NCI-H2081 (cell line): ENCODE results near the gene SLC15A3.
"Not testable (repeated sequence)": the region's sequence is repeated elsewhere in the genome, so short reads cannot be mapped to it uniquely, and the experiment has no call there.

ENCODE experiments used
- DNase-seq, 2 experiments: peaks; one replicate each; lab custom pipeline; 2025; lab: John Stamatoyannopoulos, UW

SLC15A3 gene

GRCh38 chr11:60913793-60914632 is 38.0 kb downstream of the SLC15A3 start, which contains the start of gene TMEM109:
TMEM109 (plus strand) TSS chr11:60914158; CDS start chr11:60919694, 5,536 bp downstream.
- peak; percentile 90 to 94 for DNase-seq

DNA sequence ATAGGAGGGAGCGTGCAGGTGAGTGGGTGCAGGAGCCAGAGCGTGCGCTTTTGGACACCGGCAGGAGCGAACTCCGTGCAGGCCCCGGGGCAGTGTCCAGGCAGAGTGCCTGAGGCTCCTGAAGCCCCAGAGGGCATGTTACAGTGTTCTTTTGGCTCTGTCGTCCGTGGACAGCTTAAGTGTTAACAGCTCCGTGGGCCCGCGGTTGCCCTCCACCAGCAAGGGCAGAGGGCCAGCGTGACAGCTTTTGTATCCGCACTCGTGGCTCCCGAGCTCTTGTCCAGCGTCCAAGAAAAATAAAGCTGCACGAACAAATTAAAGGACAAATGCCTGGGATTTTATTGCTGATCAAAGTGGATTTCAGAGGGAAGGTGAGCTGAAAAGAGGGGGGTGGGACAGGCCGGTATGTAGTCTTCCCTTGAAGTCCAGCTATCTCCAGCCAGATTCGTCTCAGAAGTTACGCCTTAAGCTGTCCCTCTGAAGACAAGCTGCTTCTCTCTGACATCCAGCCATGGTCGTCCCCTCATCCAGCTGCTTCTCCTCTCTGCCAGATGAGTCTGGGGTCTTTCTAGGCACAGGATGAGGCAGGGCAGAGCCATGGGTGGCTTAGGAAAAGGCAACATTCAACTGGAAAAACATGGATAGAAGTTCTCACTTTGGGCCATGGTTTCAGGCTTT is 39.0 kb downstream of the SLC15A3 start:
- DNase-seq, result no peak

DNA sequence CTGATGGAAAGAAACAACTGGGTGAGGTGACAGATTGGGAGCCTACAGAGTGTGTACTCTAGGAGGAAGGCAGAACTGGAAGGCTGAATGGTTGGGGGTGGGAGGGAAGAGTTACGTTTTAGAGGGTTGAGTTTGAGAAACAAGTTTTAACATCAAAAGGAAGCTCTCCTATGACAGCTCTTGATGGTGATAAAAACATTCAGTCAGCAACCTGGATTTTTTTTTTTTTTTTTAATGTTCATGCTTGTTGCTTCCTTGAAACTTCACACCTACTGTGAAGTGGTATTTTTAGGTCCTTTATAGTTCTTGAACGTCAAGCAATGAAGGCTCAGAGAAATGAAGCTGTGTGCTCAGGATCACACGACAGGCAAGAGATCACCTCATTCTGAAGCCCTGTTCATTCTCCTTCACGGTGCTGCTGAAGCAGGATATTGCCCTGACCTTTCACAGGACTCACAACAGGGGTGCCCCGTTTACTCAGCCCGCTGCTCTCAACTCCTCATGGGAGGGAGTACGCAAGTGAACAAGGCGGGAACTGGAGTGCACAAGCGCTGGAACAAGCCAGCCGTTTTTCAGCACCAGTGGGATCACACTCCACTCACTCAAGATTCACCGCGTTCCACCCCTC is 39.6 kb downstream of the SLC15A3 start:
- no peak for DNase-seq

DNA sequence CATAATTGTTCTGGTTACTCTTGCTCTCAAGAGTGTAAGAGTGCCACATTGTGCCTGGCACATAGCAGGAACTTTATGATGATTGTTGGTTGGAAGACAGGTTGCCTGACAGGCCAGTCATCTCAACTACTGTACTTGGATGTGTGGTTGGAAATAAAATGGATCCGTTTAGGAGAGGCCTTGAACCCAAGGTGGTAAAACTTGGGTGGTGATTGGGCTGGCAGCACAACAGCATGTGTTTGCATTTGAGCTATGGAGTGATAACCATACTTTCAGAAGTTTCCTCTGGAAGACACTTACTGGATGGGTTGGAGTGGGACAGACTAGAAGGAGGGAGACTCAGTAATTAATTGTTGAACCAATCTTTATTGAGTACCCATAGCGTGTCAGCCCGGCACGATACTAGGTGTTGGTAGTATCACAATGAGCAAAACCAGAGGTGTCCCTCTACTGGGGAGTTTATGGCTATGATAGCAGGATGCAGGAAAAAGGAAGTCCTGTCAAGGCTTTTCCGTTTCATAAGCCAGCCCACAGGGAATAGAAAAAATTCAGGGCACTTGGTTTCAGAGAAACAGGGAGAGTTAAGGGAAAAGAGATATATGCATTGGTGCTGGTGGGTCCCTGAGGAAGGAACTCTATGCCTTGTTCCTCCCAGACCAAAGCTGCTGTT is 41.1 kb downstream of the SLC15A3 start:
- DNase-seq, result no peak

- DNase-seq, result no peak
Measured at GRCh38 chr11:60910281-60910687, 41.7 kb downstream of the SLC15A3 start.

DNA sequence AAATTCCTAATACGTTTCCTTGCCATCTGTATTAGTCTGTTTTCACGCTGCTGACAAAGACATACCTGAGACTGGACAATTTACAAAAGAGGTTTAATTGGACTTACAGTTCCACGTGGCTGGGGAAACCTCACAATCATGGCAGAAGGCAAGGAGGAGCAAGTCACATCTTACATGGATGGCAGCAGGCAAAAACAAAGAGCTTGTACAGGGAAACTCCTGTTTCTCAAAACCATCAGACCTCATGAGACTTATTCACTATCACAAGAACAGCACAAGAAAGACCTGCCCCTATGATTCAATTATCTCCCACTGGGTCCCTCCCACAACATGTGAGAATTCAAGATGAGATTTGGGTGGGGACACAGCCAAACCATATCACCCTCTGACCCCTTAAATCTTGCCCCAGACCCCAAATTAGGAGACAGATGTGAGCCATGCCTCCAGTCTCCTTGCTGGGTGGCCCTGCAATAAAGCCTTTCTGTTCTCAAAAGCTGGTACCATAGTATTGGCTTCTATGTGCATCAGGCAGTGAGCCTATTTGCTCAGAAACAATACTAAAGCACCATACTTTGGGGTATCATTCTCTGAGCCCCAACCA is 42.2 kb downstream of the SLC15A3 start:
- DNase-seq, result not testable (repeated sequence)

GRCh38 chr11:60908803-60909202 is 43.2 kb downstream of the SLC15A3 start:
- no peak for DNase-seq

DNA sequence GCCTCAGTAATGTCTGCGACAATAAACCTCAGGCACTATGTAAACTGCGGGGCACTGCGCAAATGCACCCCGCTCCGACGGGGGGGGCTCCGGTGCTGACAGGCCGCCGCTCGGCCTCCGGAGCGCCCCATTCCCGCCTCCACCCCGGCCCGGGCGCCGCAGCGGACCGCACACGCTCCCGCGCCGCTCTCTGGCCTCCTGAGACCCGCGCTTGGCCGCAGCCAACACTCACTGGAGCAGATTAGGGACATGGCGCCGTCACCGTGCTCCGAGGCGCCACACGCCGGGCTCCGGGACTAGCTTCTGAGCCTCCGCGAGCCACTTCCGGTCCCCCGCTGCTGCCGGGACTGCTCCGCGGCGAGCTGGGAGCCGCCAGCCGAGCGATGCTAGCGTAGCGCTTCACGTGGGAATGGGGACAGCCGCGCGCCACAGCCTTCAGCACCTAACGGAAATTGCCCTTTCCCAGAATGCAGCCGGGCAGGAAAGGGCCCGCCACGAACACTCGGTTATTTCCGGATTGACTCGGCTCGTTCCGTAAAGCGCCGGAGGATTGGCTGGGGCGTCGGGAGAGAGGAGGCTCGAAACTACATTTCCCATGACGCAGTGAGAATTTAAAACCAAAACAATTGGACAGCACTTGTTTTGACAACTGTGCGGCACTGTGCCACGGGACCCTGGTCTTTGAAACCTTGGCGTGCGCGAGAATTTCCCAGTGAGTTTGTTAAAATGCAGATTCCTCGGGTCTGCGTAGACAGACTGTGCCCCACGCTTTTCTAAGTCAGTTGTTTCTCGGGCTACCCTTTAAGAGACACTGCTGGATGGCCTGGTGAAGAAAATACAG is 45.6 kb downstream of the SLC15A3 start, which contains the start of gene PRPF19:
Gene PRPF19 (minus strand): TSS at position 454 of the 841 bp plus-strand sequence. CDS start 203 bp downstream, at position 251.
- DNase-seq, result peak; percentile 96 to 97

DNA sequence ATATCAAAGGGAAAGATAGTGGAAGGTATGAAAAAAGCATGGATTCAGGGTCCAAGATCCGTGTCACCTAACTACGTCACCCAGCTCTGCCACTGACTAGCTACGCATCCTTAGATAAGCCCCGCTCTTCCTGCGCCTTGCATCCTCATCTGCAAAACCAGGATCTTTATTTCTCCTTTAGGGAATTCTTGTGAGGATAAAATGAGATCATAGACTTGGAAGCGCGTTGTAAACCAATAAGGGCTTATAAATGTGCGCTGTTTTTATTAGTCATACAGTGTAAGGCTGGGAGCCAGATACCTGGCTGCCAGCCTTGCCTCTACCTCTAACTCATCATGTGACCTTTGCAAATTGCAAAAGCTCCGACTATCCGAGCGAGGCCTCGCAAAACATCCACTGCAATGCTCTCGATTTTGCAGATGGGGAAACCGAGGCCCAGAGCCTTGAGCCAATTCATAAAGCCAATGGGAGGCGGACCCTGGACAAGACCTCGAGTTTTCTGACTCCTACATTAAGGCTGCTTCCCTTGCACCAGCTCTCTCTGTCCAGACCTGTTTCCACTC is 46.3 kb downstream of the SLC15A3 start:
- DNase-seq, result peak; percentile 17 to 49

- peak in 1 of 2 experiments; percentile 70 for DNase-seq
Measured at GRCh38 chr11:60905047-60905446, 46.9 kb downstream of the SLC15A3 start.

DNA sequence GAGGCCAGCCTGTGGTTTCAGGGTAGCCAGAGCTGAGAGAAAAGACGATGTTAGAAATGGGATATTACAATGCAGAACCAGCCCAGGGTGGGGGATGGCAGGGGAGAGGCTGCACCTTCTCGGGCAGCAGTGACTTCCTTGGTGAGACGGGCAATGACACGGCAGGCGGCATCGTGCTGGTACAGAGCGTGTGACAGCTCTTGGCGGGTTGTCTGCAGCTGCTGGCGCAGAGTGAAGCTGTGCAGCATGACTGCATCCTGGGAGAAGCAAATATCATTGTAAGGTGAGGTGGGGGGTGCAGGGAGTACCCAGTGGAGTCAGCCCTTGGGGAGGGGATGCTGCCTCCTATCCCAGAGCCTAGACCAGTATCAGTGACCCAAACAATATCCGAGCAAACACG is 49.4 kb downstream of the SLC15A3 start:
- no peak for DNase-seq

- DNase-seq, result no peak
Measured at GRCh38 chr11:60900673-60901404, 51.1 kb downstream of the SLC15A3 start.

DNA sequence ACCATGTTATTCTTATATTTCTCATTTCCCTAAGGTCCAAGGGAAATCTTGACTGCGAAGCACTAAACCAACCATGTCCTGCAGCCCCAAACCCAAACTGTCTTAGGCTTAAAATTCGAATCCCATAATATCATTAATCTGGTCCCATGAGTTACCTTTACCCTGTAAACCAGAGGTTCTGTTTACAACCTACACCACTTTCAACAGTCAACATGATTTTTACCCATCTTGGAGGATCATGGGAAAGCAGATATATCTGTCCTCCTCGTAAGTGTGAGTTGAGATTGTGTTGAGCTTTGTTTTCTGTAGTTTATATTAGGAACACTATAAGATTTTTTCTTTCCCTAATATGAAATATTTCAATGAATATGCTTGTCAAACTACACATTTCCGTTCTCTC is 52.0 kb downstream of the SLC15A3 start:
- DNase-seq, result no peak

DNA sequence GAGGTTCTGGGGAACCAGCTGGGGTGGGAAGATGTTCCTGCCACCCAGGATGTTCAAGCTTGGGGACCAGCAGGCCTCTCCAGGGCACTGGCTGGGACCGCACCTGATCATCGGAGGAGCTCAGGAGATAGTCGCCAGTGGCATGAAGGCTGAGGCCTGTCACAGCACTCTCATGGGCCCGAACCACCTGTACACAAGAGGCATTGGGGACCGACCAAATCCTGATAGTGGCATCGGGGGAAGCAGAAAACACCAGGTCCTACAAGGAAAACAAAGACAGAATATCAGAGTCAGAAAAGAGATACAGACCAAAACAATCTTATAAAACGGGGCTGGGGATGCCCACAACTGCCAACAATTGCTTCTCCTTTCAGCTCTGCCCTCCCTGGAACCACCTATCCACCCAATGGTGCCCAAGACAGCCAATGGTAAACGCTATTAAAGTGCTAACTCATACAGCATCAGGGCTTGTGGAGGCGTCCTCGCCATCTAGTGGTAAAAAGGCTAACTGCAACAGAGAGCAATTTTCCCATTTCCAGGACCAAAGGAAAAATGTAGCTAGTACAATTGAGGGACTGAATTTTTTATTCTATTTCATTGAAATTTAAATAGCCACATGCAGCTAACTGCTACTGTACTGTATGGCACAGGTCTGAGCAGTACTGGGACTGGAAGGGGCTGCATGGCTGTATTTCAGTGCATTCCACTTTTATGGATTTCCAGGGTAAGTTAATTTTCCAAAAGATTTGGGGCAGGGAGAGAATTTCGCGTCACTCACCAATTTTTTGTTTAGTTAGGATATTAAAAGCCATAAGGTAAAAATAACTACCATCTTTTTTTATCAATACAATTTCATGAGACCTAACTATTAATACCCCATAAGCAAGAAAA is 52.7 kb downstream of the SLC15A3 start:
- peak; percentile 51 to 60 for DNase-seq

DNA sequence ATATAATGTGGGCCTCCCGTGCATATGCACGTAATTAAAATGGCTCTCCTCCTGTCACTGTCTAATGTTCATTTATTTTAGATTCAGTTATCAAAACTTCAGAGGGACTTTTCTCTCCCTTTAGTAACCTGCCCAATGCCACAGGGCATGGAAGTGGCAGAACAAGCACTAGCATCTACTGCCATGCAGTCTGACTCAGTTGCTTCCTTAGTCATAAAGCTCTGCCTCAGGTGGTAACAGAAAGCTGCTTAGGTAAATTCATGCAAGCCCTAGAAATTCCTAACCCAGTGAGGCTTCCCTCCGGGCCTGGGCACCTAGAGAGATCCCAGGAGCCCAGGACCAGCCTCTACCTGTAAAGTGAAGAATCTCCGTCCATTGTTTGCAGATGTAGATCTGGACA is 54.5 kb downstream of the SLC15A3 start:
- no peak for DNase-seq

- no peak for DNase-seq
Measured at GRCh38 chr11:60895687-60896086, 56.3 kb downstream of the SLC15A3 start.

GRCh38 chr11:60891103-60891741 is 60.8 kb downstream of the SLC15A3 start:
- DNase-seq, result no peak

DNA sequence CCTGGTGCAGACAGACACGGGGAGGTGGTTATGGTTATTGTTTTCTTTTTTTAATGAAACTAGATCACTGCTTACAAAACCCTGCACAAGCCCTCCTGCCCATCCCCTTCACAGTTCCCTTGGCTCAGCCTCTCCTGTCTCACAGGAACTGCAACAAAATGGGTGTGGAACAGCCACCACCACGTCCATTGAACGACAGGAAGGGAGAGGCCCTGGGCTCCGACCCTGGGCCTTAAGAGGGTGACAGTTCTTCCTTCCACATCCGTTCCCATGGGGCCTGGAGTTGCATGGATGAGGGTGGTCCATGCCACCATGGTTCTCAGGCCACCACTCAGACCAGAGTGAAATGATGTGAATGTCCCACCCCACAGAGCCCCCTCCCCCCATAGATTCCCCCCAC is 61.3 kb downstream of the SLC15A3 start:
- no peak for DNase-seq
